C4-2B (cell line): ENCODE data around the gene ANKRD53.

ENCODE experiments used
- ZFX ChIP-seq: fragments of 450-650 bp; IDR thresholded peaks from 2 replicates; pipeline ENCODE4 v1.6.1; 2017
- TF ChIP-seq, protein P1 (sequence below): fragments of 450-650 bp; conservative IDR thresholded peaks from 2 replicates; pipeline ENCODE4 v1.5.1; 2017; ENCODE audit warnings: mild to moderate bottlenecking

DNA sequence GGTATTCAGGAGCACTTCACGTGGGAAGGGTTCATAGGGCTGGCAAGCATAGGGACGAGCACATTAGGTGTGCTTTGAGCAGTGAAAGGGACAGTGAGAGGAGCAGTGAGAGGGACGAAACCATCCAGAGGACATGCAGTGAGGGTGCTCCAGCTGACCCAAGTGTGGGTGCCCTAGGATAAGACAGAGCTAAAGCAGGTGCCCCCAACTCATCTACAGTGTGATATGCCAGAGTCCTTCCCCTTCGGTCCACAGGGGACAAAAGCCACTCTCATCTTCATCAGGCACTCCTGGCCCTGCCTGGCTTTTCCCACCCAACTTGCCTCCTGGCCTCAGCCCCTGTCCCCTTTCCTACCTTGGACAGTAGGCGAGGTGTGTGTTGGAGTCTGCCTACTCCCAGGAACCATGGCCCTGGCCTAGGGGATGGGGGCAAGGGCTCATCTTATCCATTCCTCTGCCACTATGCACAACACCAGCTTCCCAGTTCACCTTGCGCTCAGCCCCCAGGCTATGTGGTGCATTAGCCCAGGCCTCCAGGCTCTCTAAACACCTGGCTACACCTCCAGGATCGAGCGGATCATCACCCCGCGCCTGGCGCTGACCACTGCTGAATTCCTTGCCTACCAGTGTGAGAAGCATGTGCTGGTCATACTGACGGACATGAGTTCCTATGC, 16.1 kb upstream of the ANKRD53 start:
- TF ChIP-seq, protein P1, sequence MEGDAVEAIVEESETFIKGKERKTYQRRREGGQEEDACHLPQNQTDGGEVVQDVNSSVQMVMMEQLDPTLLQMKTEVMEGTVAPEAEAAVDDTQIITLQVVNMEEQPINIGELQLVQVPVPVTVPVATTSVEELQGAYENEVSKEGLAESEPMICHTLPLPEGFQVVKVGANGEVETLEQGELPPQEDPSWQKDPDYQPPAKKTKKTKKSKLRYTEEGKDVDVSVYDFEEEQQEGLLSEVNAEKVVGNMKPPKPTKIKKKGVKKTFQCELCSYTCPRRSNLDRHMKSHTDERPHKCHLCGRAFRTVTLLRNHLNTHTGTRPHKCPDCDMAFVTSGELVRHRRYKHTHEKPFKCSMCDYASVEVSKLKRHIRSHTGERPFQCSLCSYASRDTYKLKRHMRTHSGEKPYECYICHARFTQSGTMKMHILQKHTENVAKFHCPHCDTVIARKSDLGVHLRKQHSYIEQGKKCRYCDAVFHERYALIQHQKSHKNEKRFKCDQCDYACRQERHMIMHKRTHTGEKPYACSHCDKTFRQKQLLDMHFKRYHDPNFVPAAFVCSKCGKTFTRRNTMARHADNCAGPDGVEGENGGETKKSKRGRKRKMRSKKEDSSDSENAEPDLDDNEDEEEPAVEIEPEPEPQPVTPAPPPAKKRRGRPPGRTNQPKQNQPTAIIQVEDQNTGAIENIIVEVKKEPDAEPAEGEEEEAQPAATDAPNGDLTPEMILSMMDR = no peak
- TF ChIP-seq ZFX = no peak
